ENCODE results near the gene PRPF31. TPM values are rescaled to one million over a fixed set of nuclear protein-coding genes. Genes with fewer than 3 reads are reported as not detected.

PRPF31 gene
- total RNA-seq, 1 donor from 2014 or later, result 34.4 TPM

DNA sequence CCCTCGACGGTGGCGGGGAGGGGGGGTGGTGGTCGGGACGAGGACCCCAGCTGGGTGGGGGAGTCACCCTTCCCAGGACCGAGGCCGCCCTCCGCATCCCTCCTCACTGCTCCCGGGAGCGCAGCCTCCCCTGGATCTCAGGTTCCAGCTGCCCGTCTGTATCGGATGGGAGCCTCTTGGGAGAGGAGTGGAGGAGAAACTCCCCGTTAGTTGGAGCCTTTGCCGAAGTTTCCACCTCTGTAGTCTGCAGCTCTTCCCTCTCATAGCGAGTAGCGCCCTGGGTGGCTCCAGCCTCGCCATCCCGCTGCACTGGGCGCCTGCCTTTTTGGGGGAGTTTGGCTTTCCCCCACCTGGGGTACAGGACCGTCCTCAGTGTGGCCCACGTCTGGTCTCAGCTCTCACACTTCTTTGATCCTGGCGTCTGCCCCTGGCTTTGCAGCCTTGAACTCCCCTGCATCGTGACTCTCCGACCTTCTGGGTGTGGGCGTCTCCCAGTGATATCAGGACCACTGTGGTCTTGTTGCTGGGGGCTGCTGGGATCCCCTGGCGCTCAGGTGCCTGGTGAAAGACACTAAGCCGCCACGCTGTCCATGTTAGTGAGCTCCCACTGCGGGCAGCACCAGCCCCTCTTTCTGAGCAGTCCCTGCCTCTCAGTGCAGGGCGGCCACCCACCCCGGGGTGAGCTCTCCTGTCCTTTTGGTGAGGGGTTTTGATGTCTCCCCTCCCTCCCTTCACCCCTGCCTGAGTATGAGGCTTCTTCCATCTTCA, 23.1 kb downstream of the PRPF31 start:
- Histone ChIP-seq H3K27me3 (ENCODE audit: control insufficient read depth in 3 of 3, insufficient read depth in 3 of 3, low read length in 3 of 3) (no peaks in the 10 kb centered on the region), H3K27ac (ENCODE audit: low read depth, low read length) (peak overlapping the region; percentile 23), H3K36me3 (ENCODE audit: control insufficient read depth in 3 of 3, insufficient read depth in 3 of 3, low read length in 3 of 3) (peaks cover 15 to 28% (median 21%) of the 10 kb centered on the region in 3 donors), H3K4me1 (ENCODE audit: control insufficient read depth in 3 of 3, insufficient read depth in 3 of 3, low read length in 3 of 3) (peaks cover 33 to 40% (median 38%) of the 10 kb centered on the region in 3 donors), H3K9ac (ENCODE audit: low read depth in 1 of 3, low read length in 3 of 3) (peak overlapping the region; percentile 27 to 93 (median 92)), H3K4me3 (ENCODE audit: low read length in 3 of 3) (peak overlapping the region; percentile 69 to 75 (median 75)), H3K9me3 (ENCODE audit: control insufficient read depth in 3 of 3, low read length in 3 of 3) (no peaks in the 10 kb centered on the region)

DNA sequence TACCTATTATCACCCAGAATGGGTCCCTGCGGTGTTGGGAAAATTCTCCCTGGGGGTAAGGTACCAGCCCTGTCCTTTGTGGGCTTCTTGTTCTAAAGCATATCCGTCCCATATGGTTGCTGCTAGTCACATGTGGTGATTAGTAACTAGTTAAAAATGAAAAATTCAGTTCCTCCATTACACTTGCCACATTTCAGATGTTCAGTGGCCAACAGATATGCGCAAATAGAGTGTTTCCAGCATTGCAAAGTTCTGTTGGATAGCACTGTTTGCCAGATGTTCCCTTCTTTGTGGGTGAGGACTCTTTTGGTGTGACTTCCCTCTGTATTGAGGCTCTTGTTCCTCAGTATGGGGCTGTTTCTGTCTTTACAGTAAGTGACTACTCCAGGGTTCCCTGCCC, 25.8 kb downstream of the PRPF31 start:
- peak overlapping the region in 1 of 3 donors; percentile 7 for H3K9ac ChIP-seq (ENCODE audit: low read depth in 1 of 3, low read length in 3 of 3)
- peaks cover 27 to 33% (median 31%) of the 10 kb centered on the region in 3 donors for H3K4me1 ChIP-seq (ENCODE audit: control insufficient read depth in 3 of 3, insufficient read depth in 3 of 3, low read length in 3 of 3)
- no peak overlapping the region for H3K4me3 ChIP-seq (ENCODE audit: low read length in 3 of 3)
- H3K27me3 ChIP-seq (ENCODE audit: control insufficient read depth in 3 of 3, insufficient read depth in 3 of 3, low read length in 3 of 3), result no peaks in the 10 kb centered on the region
- H3K9me3 ChIP-seq (ENCODE audit: control insufficient read depth in 3 of 3, low read length in 3 of 3), result no peaks in the 10 kb centered on the region
- no peak overlapping the region for H3K27ac ChIP-seq (ENCODE audit: low read depth, low read length)
- peaks cover 42 to 55% (median 46%) of the 10 kb centered on the region in 3 donors for H3K36me3 ChIP-seq (ENCODE audit: control insufficient read depth in 3 of 3, insufficient read depth in 3 of 3, low read length in 3 of 3)

DNA sequence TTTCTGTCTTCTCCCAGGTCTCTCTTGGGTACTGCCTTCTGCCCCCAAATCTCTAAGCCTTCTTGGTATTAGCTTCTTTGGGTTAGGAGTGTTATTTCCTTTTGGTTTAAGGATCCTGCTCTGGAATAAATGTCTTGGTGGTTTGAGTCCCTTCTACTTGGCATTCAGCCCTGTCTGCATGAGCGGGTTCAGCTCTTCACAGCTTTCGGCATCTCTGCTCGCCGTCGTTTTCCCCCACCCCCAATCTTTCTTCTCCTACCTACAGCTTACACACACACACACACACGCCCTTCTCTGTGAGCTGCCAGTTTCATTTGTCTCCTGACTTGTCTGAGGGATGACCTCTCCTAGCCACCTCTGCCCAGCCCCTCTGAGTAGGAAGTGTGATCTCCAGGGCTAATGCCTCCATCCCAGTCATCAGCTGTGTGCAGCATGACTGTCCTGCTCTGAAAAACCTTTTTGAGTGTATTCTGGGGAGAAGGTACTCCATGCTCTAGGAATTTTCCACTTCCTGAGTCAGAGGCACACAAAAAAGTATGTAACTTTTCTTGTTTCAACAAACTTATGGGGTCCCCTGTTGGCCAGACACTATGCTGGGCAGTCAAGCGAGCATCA, 26.7 kb downstream of the PRPF31 start:
- H3K4me1 ChIP-seq (ENCODE audit: control insufficient read depth in 3 of 3, insufficient read depth in 3 of 3, low read length in 3 of 3), result peaks cover 22 to 28% (median 26%) of the 10 kb centered on the region in 3 donors
- peaks cover 51 to 64% (median 56%) of the 10 kb centered on the region in 3 donors for H3K36me3 ChIP-seq (ENCODE audit: control insufficient read depth in 3 of 3, insufficient read depth in 3 of 3, low read length in 3 of 3)
- H3K9ac ChIP-seq (ENCODE audit: low read depth in 1 of 3, low read length in 3 of 3), result no peak overlapping the region
- H3K27me3 ChIP-seq (ENCODE audit: control insufficient read depth in 3 of 3, insufficient read depth in 3 of 3, low read length in 3 of 3), result no peaks in the 10 kb centered on the region
- H3K4me3 ChIP-seq (ENCODE audit: low read length in 3 of 3), result no peak overlapping the region
- H3K9me3 ChIP-seq (ENCODE audit: control insufficient read depth in 3 of 3, low read length in 3 of 3), result no peaks in the 10 kb centered on the region
- H3K27ac ChIP-seq (ENCODE audit: low read depth, low read length), result no peak overlapping the region

DNA sequence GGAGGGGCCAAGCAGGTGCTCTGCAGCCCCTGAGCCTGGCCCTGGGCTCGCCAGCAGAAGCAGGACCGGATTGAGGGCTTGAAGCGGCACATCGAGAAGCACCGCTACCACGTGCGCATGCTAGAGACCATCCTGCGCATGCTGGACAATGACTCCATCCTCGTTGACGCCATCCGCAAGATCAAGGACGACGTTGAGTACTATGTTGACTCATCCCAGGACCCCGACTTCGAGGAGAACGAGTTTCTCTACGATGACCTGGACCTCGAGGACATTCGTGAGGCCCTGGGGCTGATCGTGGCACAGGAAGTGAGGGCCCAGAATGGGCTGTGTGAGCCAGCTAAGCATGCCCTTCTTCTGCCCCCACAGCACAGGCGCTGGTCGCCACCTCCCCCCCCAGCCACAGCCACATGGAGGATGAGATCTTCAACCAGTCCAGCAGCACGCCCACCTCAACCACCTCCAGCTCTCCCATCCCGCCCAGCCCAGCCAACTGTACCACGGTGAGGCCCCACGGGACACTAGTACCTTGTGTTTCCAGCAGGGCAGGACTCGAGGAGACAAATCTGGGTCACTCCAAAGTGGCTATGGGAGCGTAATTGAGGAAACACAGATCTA, 30.1 kb downstream of the PRPF31 start:
- H3K27ac ChIP-seq (ENCODE audit: low read depth, low read length), result no peak overlapping the region
- H3K4me1 ChIP-seq (ENCODE audit: control insufficient read depth in 3 of 3, insufficient read depth in 3 of 3, low read length in 3 of 3), result peaks cover 3 to 5% (median 4%) of the 10 kb centered on the region in 3 donors
- H3K4me3 ChIP-seq (ENCODE audit: low read length in 3 of 3), result no peak overlapping the region
- peaks cover 76 to 83% (median 80%) of the 10 kb centered on the region in 3 donors for H3K36me3 ChIP-seq (ENCODE audit: control insufficient read depth in 3 of 3, insufficient read depth in 3 of 3, low read length in 3 of 3)
- H3K9me3 ChIP-seq (ENCODE audit: control insufficient read depth in 3 of 3, low read length in 3 of 3), result no peaks in the 10 kb centered on the region
- no peaks in the 10 kb centered on the region for H3K27me3 ChIP-seq (ENCODE audit: control insufficient read depth in 3 of 3, insufficient read depth in 3 of 3, low read length in 3 of 3)
- no peak overlapping the region for H3K9ac ChIP-seq (ENCODE audit: low read depth in 1 of 3, low read length in 3 of 3)

DNA sequence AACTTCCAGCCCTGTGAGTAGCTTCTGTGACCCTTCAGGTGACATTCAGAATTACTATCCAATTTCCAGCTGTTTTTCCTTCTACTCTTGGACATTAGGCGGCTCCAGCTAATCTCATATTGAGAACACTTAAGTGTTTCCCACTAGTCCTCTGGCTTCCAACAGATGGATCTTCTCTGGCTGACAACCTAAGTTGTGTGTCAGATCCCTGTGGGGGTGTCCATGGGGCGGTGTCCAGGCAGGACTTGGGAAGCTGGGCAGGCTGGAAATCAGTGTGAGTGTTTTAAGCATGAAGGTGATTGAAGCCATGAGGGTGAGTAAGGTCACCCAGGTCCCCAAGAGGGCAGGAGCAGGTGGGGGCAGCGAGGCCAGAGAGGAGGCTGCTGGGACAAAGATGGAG, 32.1 kb downstream of the PRPF31 start:
- Histone ChIP-seq H3K27me3 (ENCODE audit: control insufficient read depth in 3 of 3, insufficient read depth in 3 of 3, low read length in 3 of 3) (no peaks in the 10 kb centered on the region), H3K4me3 (ENCODE audit: low read length in 3 of 3) (no peak overlapping the region), H3K36me3 (ENCODE audit: control insufficient read depth in 3 of 3, insufficient read depth in 3 of 3, low read length in 3 of 3) (peaks cover 91% of the 10 kb centered on the region in 3 donors), H3K27ac (ENCODE audit: low read depth, low read length) (no peak overlapping the region), H3K4me1 (ENCODE audit: control insufficient read depth in 3 of 3, insufficient read depth in 3 of 3, low read length in 3 of 3) (no peaks in the 10 kb centered on the region), H3K9ac (ENCODE audit: low read depth in 1 of 3, low read length in 3 of 3) (no peak overlapping the region), H3K9me3 (ENCODE audit: control insufficient read depth in 3 of 3, low read length in 3 of 3) (no peaks in the 10 kb centered on the region)

DNA sequence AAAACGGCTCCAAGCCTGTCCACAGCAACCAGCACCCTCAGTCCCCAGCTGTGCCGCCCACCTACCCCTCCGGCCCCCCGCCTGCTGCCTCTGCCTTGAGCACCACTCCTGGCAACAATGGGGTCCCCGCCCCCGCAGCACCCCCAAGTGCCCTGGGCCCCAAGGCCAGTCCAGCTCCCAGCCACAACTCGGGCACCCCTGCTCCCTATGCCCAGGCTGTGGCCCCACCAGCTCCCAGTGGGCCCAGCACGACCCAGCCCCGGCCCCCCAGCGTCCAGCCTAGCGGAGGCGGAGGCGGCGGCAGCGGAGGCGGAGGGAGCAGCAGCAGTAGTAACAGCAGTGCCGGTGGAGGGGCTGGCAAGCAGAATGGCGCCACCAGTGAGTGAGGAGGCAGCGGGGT, 32.6 kb downstream of the PRPF31 start:
- Histone ChIP-seq H3K27ac (ENCODE audit: low read depth, low read length) (no peak overlapping the region), H3K4me1 (ENCODE audit: control insufficient read depth in 3 of 3, insufficient read depth in 3 of 3, low read length in 3 of 3) (no peaks in the 10 kb centered on the region), H3K27me3 (ENCODE audit: control insufficient read depth in 3 of 3, insufficient read depth in 3 of 3, low read length in 3 of 3) (no peaks in the 10 kb centered on the region), H3K36me3 (ENCODE audit: control insufficient read depth in 3 of 3, insufficient read depth in 3 of 3, low read length in 3 of 3) (peaks cover 88 to 89% (median 88%) of the 10 kb centered on the region in 3 donors), H3K9ac (ENCODE audit: low read depth in 1 of 3, low read length in 3 of 3) (no peak overlapping the region), H3K4me3 (ENCODE audit: low read length in 3 of 3) (no peak overlapping the region), H3K9me3 (ENCODE audit: control insufficient read depth in 3 of 3, low read length in 3 of 3) (no peaks in the 10 kb centered on the region)

DNA sequence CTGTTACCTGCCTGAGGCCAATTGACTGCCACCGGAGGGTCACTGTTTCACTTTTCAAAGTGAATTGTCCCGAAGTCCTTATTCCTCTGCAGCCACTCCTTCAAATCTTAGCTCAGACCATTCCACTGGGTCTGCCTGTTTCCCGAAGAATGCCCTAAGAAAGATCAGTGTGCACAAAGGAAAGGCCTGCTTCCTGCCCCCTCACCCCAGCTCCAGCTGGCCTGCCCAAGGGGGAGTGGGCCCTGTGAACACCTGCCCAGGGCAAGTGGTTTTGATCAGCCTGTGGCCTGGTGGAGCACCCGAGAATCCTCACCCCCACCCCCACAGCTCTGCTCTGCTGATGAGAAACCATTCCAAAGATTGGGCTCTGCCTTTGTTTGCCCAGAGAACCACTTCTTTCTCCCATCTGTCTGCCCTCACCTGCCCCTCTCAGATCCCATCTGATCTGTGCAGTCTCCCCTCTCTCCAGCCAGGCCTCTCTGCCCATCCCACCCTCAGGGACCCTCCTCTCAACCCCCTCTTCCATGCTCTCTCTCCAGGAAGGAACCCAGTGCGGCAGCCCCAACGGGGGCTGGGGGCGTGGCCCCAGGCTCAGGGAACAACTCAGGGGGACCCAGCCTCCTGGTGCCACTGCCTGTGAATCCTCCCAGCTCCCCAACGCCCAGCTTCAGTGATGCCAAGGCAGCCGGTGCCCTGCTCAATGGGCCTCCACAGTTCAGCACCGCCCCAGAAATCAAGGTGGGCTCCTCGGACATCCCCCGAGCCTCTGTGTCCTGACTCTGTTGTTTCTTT, 33.7 kb downstream of the PRPF31 start:
- Histone ChIP-seq H3K4me3 (ENCODE audit: low read length in 3 of 3) (no peak overlapping the region), H3K9ac (ENCODE audit: low read depth in 1 of 3, low read length in 3 of 3) (no peak overlapping the region), H3K9me3 (ENCODE audit: control insufficient read depth in 3 of 3, low read length in 3 of 3) (no peaks in the 10 kb centered on the region), H3K27ac (ENCODE audit: low read depth, low read length) (no peak overlapping the region), H3K4me1 (ENCODE audit: control insufficient read depth in 3 of 3, insufficient read depth in 3 of 3, low read length in 3 of 3) (peaks cover 0 to 4% (median 0%) of the 10 kb centered on the region in 3 donors), H3K36me3 (ENCODE audit: control insufficient read depth in 3 of 3, insufficient read depth in 3 of 3, low read length in 3 of 3) (peaks cover 87 to 89% (median 88%) of the 10 kb centered on the region in 3 donors), H3K27me3 (ENCODE audit: control insufficient read depth in 3 of 3, insufficient read depth in 3 of 3, low read length in 3 of 3) (no peaks in the 10 kb centered on the region)

DNA sequence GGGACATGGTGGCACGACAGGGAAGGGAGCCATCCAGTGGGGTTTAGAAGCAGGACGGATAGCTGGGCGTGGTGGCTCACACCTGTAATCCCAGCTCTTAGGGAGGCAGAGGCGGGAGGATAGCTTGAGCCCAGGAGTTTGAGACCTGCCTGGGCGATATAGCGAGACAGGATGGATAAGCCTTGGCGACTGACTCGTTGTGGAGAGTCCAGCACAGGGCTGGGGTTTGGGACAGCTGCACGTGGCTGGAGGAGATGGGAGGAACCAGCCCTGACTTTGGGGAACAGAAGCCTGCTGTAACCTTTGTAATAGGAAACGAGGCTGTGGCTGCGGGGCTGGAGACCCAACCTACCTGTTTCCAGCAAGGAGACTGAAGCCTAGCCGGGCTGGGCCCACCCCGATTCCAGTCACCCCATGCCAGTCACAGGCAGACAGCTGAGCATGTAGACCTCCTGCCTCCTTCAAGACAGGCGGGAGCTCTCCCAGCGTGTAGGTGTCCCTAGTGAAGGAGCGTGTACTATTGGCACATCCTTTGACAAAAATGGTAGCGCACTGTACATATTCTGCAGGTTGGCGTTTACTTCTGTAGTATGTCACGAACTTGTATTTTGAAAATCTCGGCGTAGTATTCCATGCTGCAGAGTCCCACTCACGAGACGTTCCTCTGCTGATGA, 35.9 kb downstream of the PRPF31 start:
- Histone ChIP-seq H3K27ac (ENCODE audit: low read depth, low read length) (no peak overlapping the region), H3K4me1 (ENCODE audit: control insufficient read depth in 3 of 3, insufficient read depth in 3 of 3, low read length in 3 of 3) (peaks cover 0 to 4% (median 0%) of the 10 kb centered on the region in 3 donors), H3K27me3 (ENCODE audit: control insufficient read depth in 3 of 3, insufficient read depth in 3 of 3, low read length in 3 of 3) (no peaks in the 10 kb centered on the region), H3K4me3 (ENCODE audit: low read length in 3 of 3) (no peak overlapping the region), H3K9ac (ENCODE audit: low read depth in 1 of 3, low read length in 3 of 3) (no peak overlapping the region), H3K9me3 (ENCODE audit: control insufficient read depth in 3 of 3, low read length in 3 of 3) (no peaks in the 10 kb centered on the region), H3K36me3 (ENCODE audit: control insufficient read depth in 3 of 3, insufficient read depth in 3 of 3, low read length in 3 of 3) (peaks cover 81 to 84% (median 84%) of the 10 kb centered on the region in 3 donors)

DNA sequence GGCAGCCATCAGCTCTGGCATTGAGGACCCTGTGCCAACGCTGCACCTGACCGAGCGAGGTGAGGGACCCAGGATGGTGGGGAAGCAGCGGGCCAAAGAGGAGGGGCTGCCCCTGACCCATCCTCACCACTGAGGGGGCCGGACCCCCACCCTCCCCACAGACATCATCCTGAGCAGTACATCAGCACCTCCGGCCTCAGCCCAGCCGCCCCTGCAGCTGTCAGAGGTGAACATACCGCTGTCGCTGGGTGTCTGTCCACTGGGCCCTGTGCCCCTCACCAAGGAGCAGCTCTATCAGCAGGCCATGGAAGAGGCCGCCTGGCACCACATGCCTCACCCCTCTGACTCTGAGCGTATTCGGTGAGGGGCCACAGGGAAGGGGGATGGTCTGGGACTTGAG, 36.7 kb downstream of the PRPF31 start:
- Histone ChIP-seq H3K36me3 (ENCODE audit: control insufficient read depth in 3 of 3, insufficient read depth in 3 of 3, low read length in 3 of 3) (peaks cover 80 to 84% (median 82%) of the 10 kb centered on the region in 3 donors), H3K27me3 (ENCODE audit: control insufficient read depth in 3 of 3, insufficient read depth in 3 of 3, low read length in 3 of 3) (no peaks in the 10 kb centered on the region), H3K9ac (ENCODE audit: low read depth in 1 of 3, low read length in 3 of 3) (no peak overlapping the region), H3K9me3 (ENCODE audit: control insufficient read depth in 3 of 3, low read length in 3 of 3) (no peaks in the 10 kb centered on the region), H3K27ac (ENCODE audit: low read depth, low read length) (no peak overlapping the region), H3K4me1 (ENCODE audit: control insufficient read depth in 3 of 3, insufficient read depth in 3 of 3, low read length in 3 of 3) (peaks cover 0 to 4% (median 0%) of the 10 kb centered on the region in 3 donors), H3K4me3 (ENCODE audit: low read length in 3 of 3) (no peak overlapping the region)

Measured in skeletal muscle tissue (tissue), 4 donors.